ENCODE results near the gene CACUL1. TPM values are rescaled to one million over a fixed set of nuclear protein-coding genes. Genes with fewer than 3 reads are reported as not detected.

The CACUL1 gene
- total RNA-seq, 1 experiment from 2014 or later, result 62.5 TPM

DNA sequence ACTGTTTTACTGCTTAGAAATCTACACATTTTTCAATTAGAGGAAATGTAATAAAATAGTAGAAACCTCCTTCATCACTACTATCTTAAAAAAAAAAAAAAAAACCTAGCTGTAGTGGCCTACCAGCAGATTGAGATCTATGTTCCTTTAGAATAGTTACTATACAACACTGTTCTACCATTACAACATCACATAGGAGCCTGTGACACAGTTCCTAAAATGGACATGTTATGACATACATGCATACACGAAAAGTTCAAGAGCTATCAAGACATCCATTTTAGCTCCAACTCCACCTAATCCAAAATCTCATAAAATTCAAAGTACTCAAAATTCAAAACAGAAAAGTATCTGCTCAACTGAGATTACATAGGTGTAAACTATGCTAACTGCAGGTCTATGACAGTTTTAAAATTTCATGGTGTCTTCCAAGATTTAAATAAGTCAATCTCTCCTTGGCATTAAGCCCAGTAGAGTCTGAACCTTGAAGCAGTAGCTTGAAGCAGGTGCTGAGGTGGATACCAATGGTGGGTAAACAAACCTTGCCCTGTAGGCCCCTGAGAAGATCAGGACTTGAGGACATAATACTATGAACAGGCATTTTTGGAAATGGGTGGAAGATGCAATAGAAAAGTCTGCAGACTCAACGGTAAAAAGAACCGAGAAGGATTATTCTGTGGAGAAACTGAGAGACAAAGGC lies 17.0 kb downstream of the CACUL1 start:
- Histone ChIP-seq H4K20me1 (ENCODE audit: insufficient read depth) (peaks cover 28% of the 10 kb centered on the region), H3K4me2 (no peak overlapping the region), H3K27me3 (ENCODE audit: insufficient read depth, low read depth) (no peaks in the 10 kb centered on the region), H3K79me2 (ENCODE audit: low read depth) (peaks cover 100% of the 10 kb centered on the region), H3K4me3 (no peak overlapping the region), H3K9me3 (ENCODE audit: insufficient read depth, low read depth) (no peaks in the 10 kb centered on the region), H3K9me2 (ENCODE audit: insufficient read depth) (no peaks in the 10 kb centered on the region), H3F3A (ENCODE audit: insufficient read depth, low read depth) (peaks cover 5% of the 10 kb centered on the region; the same call in 1 of the 2 replicates), H3K27ac (no peak overlapping the region), H3K36me3 (ENCODE audit: low read depth) (no peaks in the 10 kb centered on the region), H2AFZ (no peak overlapping the region), H3K4me1 (replicated peaks; ENCODE audit: insufficient read depth) (peaks cover 15% of the 10 kb centered on the region)
- no peak for TF ChIP-seq CTCF (conservative IDR thresholded peaks at IDR 0.05)
- TF ChIP-seq EZH2 (IDR thresholded peaks at IDR 0.05; ENCODE audit: low read depth), result no peak
- intact Hi-C loops (cut with micrococcal nuclease; ENCODE audit: unreplicated experiment), result no loop called here
- POLR2A ChIA-PET (ENCODE audit: unreplicated experiment), result no interaction called here
- DNase-seq, result no peak
- BruUV-seq (replicated peaks), result no TSS peak
- CTCF ChIA-PET, result interaction anchor here (0.5 kb wide), 1 partner anchor 112 kb away, joined by 3 read pairs; no protein-coding TSS in a partner anchor

DNA sequence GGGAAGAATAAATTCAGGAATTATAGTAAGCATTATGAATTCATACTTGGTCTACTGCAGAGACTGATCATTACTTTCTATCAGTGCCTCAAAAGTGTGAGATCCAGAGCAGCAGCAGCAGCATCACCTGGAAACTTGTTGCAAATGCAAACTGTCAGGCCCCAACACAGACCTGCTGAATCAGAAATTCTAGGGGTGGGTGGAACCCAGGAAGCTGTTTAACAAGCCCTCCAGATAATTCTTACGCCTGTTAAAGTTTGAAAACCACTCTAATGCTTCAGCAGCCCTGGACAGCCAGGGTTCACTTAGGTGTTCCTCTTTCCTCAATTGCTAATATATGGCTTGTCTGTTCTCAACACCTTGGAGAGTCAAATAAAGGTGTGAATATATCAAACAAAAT lies 19.5 kb downstream of the CACUL1 start:
- Histone ChIP-seq H3K27me3 (ENCODE audit: insufficient read depth, low read depth) (no peaks in the 10 kb centered on the region), H3K9me2 (ENCODE audit: insufficient read depth) (no peaks in the 10 kb centered on the region), H3K4me3 (no peak overlapping the region), H3K79me2 (ENCODE audit: low read depth) (peaks cover 100% of the 10 kb centered on the region), H3K9me3 (ENCODE audit: insufficient read depth, low read depth) (no peaks in the 10 kb centered on the region), H4K20me1 (ENCODE audit: insufficient read depth) (peaks cover 49% of the 10 kb centered on the region), H3K4me2 (no peak overlapping the region), H3K27ac (no peak overlapping the region), H3F3A (ENCODE audit: insufficient read depth, low read depth) (peaks cover 7% of the 10 kb centered on the region; the same call in 1 of the 2 replicates), H2AFZ (no peak overlapping the region), H3K36me3 (ENCODE audit: low read depth) (no peaks in the 10 kb centered on the region), H3K4me1 (replicated peaks; ENCODE audit: insufficient read depth) (peaks cover 14% of the 10 kb centered on the region)
- intact Hi-C loops (cut with micrococcal nuclease; ENCODE audit: unreplicated experiment), result no loop called here
- ChIA-PET CTCF (no interaction called here), POLR2A (ENCODE audit: unreplicated experiment) (no interaction called here)
- no TSS peak for BruUV-seq (replicated peaks)
- DNase-seq, result no peak
- TF ChIP-seq CTCF (conservative IDR thresholded peaks at IDR 0.05) (no peak), EZH2 (IDR thresholded peaks at IDR 0.05; ENCODE audit: low read depth) (no peak)

- intact Hi-C loops (cut with micrococcal nuclease; ENCODE audit: unreplicated experiment), result no loop called here
- Histone ChIP-seq H3K27me3 (ENCODE audit: insufficient read depth, low read depth) (no peaks in the 10 kb centered on the region), H3K4me3 (no peak overlapping the region), H3K9me3 (ENCODE audit: insufficient read depth, low read depth) (no peaks in the 10 kb centered on the region), H3K27ac (no peak overlapping the region), H4K20me1 (ENCODE audit: insufficient read depth) (peaks cover 47% of the 10 kb centered on the region), H3K36me3 (ENCODE audit: low read depth) (no peaks in the 10 kb centered on the region), H3K4me2 (no peak overlapping the region), H3F3A (ENCODE audit: insufficient read depth, low read depth) (peaks cover 7% of the 10 kb centered on the region; the same call in 1 of the 2 replicates), H3K9me2 (ENCODE audit: insufficient read depth) (no peaks in the 10 kb centered on the region), H2AFZ (no peak overlapping the region), H3K4me1 (replicated peaks; ENCODE audit: insufficient read depth) (peaks cover 14% of the 10 kb centered on the region), H3K79me2 (ENCODE audit: low read depth) (peaks cover 100% of the 10 kb centered on the region)
- POLR2A ChIA-PET (ENCODE audit: unreplicated experiment), result no interaction called here
- TF ChIP-seq CTCF (conservative IDR thresholded peaks at IDR 0.05) (no peak; the same call in 1 of the 2 replicates), EZH2 (IDR thresholded peaks at IDR 0.05; ENCODE audit: low read depth) (no peak)
- no TSS peak for BruUV-seq (replicated peaks)
- CTCF ChIA-PET, result interaction anchor here (0.9 kb wide), 1 partner anchor 13 kb away, joined by 3 read pairs; no protein-coding TSS in a partner anchor
- no peak for DNase-seq
Observed at GRCh38 chr10:118734475-118734874, 20.3 kb downstream of the CACUL1 start.

Measured in PC-9 (cell line).